DND-41 (cell line): Measurements from ENCODE around the gene DLK1.

Source experiments
- ATAC-seq: fragments of 200-7000 bp; cut with Tn5 transposase; 3 replicates; pipeline ENCODE4 v1.9.1; 2021; ENCODE audit warnings: low read depth; ENCODE audit not compliant: insufficient read depth
- DNase-seq: peaks from one replicate; pipeline ENCODE4 v3.0.0-alpha.2; 2020
- H2AFZ ChIP-seq: 2 replicates; pipeline ENCODE4 v1.6.0; 2012; ENCODE audit warnings: low read depth, low read length
- H3K27ac ChIP-seq: 2 replicates; pipeline ENCODE4 v1.5.1; 2012; ENCODE audit warnings: low read length, inconsistent platforms
- H3K27me3 ChIP-seq: fragments of 200-600 bp; sonication (generic); 2 replicates; pipeline ENCODE4 v1.6.0; 2012; ENCODE audit warnings: low read length, mild to moderate bottlenecking, inconsistent platforms; ENCODE audit not compliant: insufficient read depth, poor library complexity
- H3K36me3 ChIP-seq: 2 replicates; pipeline ENCODE4 v1.5.1; 2012; ENCODE audit warnings: low read length, inconsistent platforms; ENCODE audit not compliant: insufficient read depth
- H3K4me1 ChIP-seq: 2 replicates; pipeline ENCODE4 v1.5.1; 2012; ENCODE audit warnings: mild to moderate bottlenecking, low read length; ENCODE audit not compliant: insufficient read depth
- H3K4me2 ChIP-seq: 2 replicates; pipeline ENCODE4 v1.6.0; 2012; ENCODE audit warnings: mild to moderate bottlenecking, moderate library complexity, low read length, inconsistent platforms; ENCODE audit not compliant: insufficient read depth
- H3K4me3 ChIP-seq, 2 experiments: fragments of 200-600 bp in 1 of 2; shearing (Covaris generic) in 1 of 2; 2 replicates each; pipeline ENCODE4 v1.5.1; 2012 to 2016; ENCODE audit warnings: inconsistent platforms in 2 of 2, low read length in 2 of 2, mild to moderate bottlenecking in 2 of 2, low read depth in 1 of 2, moderate library complexity in 1 of 2
- H3K79me2 ChIP-seq: 2 replicates; pipeline ENCODE4 v1.6.0; 2012; ENCODE audit warnings: low read length, inconsistent platforms; ENCODE audit not compliant: insufficient read depth
- H3K9ac ChIP-seq: 2 replicates; pipeline ENCODE4 v1.6.0; 2012; ENCODE audit warnings: low read depth, mild to moderate bottlenecking, inconsistent platforms, low read length, moderate library complexity
- H3K9me3 ChIP-seq: 2 replicates; pipeline ENCODE4 v1.5.1; 2012; ENCODE audit warnings: low read length, moderate library complexity, mild to moderate bottlenecking, inconsistent platforms; ENCODE audit not compliant: insufficient read depth, severe bottlenecking
- H4K20me1 ChIP-seq: 2 replicates; pipeline ENCODE4 v1.6.0; 2012; ENCODE audit warnings: low read length; ENCODE audit not compliant: insufficient read depth
- CTCF ChIP-seq: IDR thresholded peaks from 2 replicates; pipeline ENCODE4 v1.5.1; 2012; ENCODE audit warnings: borderline replicate concordance, low read length, moderate library complexity, mild to moderate bottlenecking; ENCODE audit not compliant: poor library complexity, severe bottlenecking; ENCODE audit errors: extremely low read depth
- EZH2 ChIP-seq: IDR thresholded peaks from 3 replicates; pipeline ENCODE4 v1.6.1; 2012; ENCODE audit warnings: borderline replicate concordance, low read depth, mild to moderate bottlenecking, moderate library complexity, low read length, inconsistent platforms; ENCODE audit not compliant: severe bottlenecking

DLK1 gene

DNA sequence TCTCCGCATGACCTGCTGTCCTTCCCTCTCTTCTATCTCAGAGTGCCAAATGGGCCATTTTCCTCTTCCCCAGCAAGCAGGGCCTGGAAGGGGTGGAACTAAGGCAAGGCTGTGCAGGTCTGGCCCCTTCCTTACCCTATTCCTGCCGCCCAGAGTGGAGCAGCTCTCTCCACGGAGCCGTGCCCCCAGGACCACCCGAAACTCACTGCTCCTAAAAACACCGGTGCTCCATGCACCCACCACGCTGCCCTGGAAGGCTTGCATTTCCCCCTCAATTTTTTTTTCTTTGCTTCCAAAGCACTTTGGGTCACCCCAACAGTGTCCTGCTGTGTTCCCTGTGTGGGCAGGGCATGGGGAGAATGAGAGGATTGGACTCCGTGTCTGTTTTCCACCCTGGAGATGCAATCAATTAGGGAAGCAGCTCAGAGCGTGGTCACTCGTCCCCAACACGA, 50.7 kb downstream of the DLK1 start:
- no peak overlapping the region for H3K9ac ChIP-seq
- DNase-seq (no peak), ATAC-seq (no peak)
- H2AFZ ChIP-seq = no peak overlapping the region
- no peak overlapping the region for H3K27ac ChIP-seq
- TF ChIP-seq EZH2 (no peak), CTCF (no peak)
- H3K4me2 ChIP-seq = no peak overlapping the region
- H3K36me3 ChIP-seq = no peaks in the 10 kb centered on the region
- no peaks in the 10 kb centered on the region for H3K9me3 ChIP-seq
- no peaks in the 10 kb centered on the region for H3K4me1 ChIP-seq
- no peaks in the 10 kb centered on the region for H4K20me1 ChIP-seq
- H3K27me3 ChIP-seq = peaks cover 13% of the 10 kb centered on the region
- no peaks in the 10 kb centered on the region for H3K79me2 ChIP-seq
- H3K4me3 ChIP-seq = no peak overlapping the region

- H3K27me3 ChIP-seq = peaks cover 13% of the 10 kb centered on the region
- H4K20me1 ChIP-seq = 0 out of 2 replicates have a peak, but pooled peaks cover under 1% of the 10 kb centered on the region
- H3K4me3 ChIP-seq = no peak overlapping the region
- no peak overlapping the region for H3K27ac ChIP-seq
- H3K4me2 ChIP-seq = no peak overlapping the region
- H3K4me1 ChIP-seq = no peaks in the 10 kb centered on the region
- DNase-seq (no peak), ATAC-seq (no peak)
- no peak overlapping the region for H3K9ac ChIP-seq
- no peaks in the 10 kb centered on the region for H3K9me3 ChIP-seq
- TF ChIP-seq CTCF (no peak), EZH2 (no peak)
- no peaks in the 10 kb centered on the region for H3K36me3 ChIP-seq
- H3K79me2 ChIP-seq = no peaks in the 10 kb centered on the region
- H2AFZ ChIP-seq = no peak overlapping the region
These were observed 51.3 kb downstream of the DLK1 start for GRCh38 chr14:100777818-100778525.

GRCh38 chr14:100778526-100778882, 51.8 kb downstream of the DLK1 start:
- no peak overlapping the region for H3K27ac ChIP-seq
- H3K4me2 ChIP-seq = no peak overlapping the region
- TF ChIP-seq EZH2 (no peak), CTCF (no peak)
- DNase-seq (no peak), ATAC-seq (no peak)
- H3K9me3 ChIP-seq = no peaks in the 10 kb centered on the region
- H3K4me3 ChIP-seq = no peak overlapping the region
- peaks cover 4% of the 10 kb centered on the region; the same call in 1 of the 2 replicates for H4K20me1 ChIP-seq
- H2AFZ ChIP-seq = no peak overlapping the region
- H3K27me3 ChIP-seq = peaks cover 13% of the 10 kb centered on the region
- no peaks in the 10 kb centered on the region for H3K79me2 ChIP-seq
- no peak overlapping the region for H3K9ac ChIP-seq
- H3K4me1 ChIP-seq = no peaks in the 10 kb centered on the region
- H3K36me3 ChIP-seq = no peaks in the 10 kb centered on the region
